Left renal cortex interstitium (tissue), 4 donors: ENCODE measurements around the gene LTBP4. TPM values are rescaled to one million over a fixed set of nuclear protein-coding genes. Genes with fewer than 3 reads are reported as not detected.
"Not testable (repeated sequence)": the region's sequence is repeated elsewhere in the genome, so short reads cannot be mapped to it uniquely, and the experiment has no call there.

Experiments used
- DNase-seq, 4 donors: peaks; one replicate each; pipeline ENCODE4 v3.0.0-alpha.2; 2013; ENCODE audit warnings: low read depth in 4 of 4, low spot score in 2 of 4, missing footprints in 1 of 4
- polyA plus RNA-seq, 4 donors: library from polyadenylated mRNA; unstranded; fragments of 120-200 nt; gene quantifications; one replicate each; pipeline ENCODE4 v1.2.1, GENCODE V29; 2013; ENCODE audit not compliant: insufficient read length in 4 of 4

Gene LTBP4
- polyA plus RNA-seq, 4 donors = 174 to 362 (median 282) TPM

DNA sequence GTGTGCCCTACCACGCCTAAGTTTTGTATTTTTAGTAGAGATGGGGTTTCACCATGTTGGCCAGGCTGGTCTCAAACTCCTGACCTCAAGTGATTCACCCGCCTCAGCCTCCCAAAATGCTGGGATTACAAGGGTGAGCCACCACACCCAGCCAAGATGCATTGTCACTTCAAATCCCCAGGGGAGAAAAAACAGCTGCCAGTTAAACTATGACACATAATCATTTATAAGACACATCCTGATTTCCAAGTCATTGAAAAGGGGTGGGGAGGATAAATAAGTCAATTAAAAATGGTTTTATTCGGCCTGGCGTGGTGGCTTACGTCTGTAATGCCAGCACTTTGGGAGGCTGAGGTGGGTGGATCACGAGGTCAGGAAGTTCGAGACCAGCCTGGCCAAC is 54.5 kb downstream of the LTBP4 start:
- not testable (repeated sequence) for DNase-seq

DNA sequence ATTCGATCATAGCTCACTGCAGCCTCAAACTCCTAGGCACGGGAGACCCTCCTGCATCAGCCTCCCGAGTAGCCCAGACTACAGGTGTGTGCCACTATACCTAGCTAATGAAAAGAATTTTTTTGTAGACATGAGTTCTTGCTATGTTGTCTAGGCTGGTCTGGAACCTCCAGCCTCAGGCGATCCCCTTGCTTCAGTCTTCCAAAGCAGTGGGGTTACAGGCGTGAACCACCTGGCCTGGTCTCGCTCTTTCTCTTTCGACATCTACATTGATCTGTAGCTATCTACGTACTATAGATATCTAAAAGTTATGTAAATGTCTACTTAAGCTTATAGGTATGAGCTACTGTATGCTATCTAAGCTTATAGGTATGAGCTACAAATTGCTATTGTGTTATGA is 56.9 kb downstream of the LTBP4 start:
- DNase-seq = no peak

DNA sequence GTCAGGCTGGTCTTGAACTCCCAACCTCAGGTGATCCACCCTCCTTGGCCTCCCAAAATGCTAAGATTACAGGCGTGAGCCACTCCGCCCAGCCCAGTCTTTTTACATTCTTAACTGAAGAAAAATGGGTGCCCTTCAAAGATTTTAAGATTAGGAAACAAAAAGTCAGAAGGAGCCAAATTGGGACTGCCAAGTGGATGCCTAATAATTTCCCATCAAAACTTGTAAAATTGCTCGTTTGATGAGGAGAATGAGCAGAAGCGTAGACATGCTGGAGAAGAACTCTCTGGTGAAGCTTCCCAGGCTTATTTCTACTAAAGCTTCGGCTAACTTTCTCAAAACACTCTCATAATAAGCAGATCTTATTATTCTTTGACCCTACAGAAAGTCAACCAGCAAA is 57.9 kb downstream of the LTBP4 start:
- no peak for DNase-seq

DNA sequence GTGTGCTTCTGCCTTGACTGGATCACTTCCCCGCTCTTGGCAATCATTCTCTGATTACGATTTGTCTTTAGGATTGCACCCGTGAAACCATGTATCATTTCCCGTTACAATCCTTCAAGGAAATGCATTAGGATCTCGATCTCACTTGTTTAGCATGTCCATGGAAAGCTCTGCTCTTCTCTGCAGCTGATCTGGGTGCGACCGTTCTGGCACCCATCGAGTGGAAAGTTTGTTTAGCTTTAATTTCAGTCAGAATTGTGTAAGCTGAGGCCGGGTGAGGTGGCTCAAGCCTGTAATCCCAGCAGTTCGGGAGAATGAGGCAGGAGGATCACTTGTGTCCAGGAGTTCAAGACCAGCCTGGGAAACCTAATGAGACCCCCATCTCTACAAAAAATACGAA is 58.4 kb downstream of the LTBP4 start:
- DNase-seq = no peak

DNA sequence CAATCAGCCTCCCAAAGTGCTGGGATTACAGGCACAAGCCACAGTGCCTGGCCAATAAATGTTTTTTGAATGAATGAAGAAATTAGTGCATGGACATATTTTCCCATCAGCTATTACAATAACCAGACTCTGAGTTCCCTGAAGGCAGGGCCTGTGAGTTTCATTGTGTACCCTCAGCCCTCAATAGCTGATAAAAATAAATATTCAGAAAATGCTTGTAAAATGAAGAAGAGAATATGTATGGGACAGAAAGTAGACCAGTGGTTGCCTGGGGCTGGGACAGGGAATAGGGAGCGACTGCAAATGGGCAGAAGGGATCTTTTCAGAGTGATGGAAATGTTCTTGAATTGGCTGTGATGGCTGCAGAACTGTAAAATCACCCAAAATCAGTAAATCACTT is 60.4 kb downstream of the LTBP4 start:
- no peak for DNase-seq

DNA sequence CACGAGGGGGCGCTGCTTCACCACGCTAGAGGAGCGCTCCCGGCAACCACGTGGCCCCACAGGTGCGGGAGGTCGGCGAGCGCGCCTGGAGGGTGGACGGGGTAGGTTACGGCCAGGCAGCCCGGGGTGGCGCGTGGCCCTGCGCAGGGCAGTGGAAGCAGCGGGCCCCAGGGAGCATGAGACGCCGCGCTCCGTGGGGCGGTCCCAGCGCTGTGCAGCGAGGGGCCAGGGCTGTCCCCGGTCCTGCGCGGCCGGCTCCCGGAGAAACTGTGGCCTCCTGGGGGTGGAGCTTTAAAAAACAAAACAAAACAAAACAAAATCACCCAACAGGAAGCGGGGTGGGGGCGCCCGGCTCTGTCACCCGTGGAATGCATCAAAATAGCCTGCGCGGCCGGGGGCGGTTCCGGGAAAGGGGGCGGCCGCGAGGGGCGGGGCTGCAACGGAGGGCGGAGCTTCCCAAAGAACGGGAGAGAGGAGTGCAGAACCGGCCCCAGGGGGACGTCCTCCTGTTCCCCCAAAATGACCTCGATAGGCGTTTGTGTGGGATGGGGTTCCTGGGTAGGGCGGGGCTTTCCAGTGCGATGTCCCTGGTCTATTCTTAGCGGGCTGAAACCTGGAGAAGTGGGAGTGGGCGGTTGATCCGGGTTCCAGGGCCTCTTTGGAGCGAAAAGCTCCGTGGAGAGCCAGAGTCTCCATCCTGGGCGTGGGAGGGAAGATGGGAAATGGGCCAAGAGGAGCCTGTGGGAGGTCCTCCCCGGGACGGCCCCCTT is 61.9 kb downstream of the LTBP4 start:
- peak; percentile 75 to 81 (median 80) for DNase-seq

DNA sequence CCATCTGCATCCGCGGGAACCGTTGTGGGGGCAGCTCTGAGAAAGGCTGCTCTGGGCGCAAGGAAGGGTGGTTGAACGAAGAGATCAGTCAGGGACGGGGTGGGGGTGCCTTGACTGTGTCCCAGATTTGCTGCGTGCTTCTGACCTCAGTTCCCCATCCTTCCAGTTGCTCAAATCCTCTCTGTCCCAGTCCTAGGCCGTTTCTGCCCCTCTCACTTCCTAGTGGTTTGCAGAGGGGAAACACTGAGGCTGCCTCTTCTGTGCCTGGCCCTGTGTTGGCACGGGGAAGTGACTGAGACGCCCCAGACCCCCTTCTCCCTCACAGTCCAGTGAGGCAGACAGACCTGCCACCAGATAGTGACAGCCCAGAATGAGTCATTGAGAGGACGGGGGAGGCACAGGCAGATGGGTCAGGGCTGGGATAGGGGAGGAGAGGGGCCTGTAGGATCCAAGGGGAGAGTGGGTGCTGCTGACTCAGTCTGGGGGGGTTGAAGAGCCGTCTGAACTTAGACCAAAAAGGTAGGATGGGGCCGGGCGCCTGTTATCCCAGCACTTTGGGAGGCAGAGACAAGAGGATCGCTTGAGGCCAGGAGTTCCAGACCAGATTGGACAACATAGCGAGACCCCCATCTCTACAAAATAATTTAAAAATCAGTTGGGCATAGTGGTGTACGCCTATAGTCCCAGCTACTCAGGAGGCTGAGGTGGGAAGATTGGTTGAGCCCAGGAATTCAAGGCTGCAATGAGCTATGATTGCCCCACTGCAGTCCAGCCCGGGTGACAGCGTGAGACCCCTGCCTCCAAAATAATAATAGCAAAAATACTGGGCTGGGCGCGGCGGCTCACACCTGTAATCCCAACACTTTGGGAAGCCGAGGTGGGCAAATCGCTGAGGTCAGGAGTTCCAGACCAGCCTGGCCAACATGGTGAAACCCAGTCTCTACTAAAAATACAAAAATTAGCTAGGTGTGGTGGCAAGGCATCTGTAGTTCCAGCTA is 62.8 kb downstream of the LTBP4 start:
- no peak for DNase-seq

DNA sequence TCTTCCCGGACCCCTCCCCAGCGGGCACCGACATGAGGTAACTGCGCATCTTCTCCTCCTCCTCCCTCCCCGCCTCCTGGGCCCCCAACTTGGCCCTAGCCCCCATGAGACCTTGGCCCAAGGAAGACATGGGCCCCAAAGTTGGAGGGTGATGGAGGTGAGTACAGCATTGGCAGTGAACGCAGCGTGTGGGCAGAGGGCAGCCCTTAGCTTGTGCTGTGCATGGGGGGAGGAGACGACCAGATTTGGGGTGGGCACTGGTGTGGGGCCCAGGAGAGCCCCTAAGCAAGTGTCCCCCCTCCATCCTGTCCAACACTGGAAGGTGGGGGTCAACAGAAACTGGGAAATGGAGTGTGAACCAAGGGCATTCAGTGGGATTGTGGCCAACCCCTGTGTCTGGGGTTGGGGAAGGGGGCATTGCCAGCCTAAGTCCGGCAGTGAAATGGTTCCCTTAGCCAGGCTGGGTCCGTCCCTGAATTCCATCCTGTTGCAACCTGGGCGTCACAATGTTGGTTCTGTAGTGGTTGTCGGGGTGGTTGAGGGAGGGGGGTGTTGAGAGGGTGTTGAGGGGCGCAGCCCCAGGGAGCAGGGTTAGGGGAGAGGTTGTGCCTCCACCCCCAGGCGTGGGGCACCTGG is 65.8 kb downstream of the LTBP4 start:
- DNase-seq = no peak

DNA sequence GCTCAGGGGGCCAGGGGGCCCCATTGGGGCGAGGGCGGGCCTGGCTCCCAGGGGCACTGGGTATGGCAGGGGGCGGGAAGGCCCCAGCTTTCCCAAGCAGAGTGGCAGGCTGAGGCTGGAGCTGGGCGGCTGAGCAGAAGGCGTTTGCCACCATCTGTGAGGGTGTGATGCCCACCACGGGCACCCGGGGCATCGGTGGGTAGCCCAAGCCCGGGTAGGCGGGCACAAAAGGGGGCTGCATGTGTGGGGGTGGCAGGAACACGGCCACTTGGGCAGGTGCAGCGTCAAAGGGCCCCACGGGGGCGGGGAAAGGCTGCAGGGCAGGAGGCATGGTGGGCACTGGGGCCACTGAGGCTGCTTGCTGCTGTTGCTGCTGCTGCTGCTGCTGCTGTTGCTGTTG is 66.4 kb downstream of the LTBP4 start:
- no peak for DNase-seq

DNA sequence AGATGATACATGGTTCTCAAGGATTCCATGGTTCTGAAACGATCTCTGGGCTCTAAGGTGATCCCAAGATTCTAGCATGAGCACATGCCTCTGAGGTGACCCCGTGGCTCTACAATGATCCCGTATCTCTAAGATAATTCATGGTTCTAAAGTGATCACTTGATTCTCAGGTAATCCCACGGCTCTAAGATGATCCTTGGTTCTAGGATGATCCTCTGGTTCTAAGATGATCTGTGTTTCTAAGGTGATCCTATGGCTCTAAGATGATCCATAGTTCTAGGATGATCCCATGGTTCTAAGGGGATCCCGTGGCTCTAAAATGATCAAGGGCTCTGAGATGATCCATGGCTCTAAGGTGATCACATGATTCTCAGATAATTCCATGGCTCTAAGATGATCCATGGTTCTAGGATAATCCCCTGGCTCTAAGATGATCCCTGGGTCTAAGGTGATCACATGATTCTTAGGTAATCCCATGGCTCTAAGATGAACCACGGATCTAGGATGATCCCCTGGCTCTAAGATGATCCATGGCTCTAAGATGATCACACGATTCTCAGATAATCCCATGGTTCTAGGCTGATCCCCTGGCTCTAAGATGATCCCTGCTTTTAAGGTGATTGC is 67.9 kb downstream of the LTBP4 start:
- DNase-seq = no peak

DNA sequence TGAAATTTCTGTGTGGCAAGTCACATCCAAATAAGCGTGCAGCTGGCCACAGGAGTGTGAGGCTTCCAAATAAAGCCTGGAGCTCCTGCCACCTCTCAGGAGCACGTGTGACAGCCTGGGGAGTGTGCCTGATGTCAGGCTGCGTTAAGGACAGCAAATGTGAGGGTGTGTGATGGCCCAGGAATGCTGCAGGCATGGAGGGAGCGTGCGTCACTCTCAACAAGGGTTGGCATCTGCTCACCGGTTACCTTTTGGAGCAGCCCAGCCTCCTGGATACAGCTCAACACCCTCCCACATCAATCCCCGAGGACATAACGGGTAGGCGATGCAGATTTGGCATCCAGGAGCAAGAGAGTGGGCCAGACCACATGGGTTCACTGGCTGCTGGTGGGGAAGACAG is 70.2 kb downstream of the LTBP4 start:
- no peak for DNase-seq

DNA sequence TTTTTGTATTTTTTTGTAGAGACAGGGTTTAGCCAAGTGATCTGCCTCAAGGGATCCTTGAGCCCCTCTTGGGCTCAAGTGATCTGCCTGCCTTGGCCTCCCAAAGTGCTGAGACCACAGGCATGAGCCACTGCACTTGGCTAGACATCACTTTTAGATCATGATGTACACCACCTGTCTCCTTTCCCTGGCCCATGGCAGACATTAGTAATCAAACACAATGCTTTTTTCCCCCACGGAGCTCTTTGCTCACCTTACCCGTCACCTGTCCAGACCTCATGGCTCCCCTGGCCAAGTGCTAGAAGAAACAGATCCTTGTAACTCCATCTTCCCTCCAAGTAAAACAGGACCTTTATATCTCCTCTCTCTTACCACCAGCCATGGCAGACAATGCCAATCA is 70.9 kb downstream of the LTBP4 start:
- no peak for DNase-seq

DNA sequence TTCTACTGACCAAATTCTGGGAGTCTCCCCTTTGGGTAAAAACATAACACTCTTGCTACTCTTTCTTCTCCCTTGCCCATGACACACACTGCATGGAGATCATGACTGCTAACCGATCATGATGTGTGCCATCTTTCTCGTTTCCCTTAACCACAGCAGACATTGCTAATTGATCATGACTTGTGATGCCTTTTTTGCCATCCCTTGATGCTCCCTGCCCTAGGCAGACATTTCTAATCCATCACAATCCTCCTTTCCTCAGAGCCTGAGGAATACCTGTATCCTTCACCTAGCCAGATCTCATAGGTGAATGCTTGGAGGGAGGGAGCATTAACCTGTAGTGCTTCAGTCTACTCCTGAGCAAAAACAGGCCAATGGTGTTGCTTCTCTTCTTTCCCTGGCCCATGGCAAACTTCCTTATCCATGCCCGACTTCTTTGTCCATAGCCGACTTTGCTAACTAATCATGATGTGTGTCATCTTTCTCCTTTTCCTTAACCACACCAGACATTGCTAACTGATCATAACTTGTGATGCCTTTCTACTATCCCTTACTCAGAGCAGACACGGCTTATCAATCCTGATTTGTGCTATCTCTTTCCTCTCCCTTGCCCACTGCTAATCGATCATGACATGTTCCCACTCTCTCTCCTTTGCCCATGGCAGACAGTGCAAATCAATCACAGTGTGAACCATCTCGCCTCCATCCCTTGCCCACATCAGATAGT is 71.6 kb downstream of the LTBP4 start:
- DNase-seq = no peak

DNA sequence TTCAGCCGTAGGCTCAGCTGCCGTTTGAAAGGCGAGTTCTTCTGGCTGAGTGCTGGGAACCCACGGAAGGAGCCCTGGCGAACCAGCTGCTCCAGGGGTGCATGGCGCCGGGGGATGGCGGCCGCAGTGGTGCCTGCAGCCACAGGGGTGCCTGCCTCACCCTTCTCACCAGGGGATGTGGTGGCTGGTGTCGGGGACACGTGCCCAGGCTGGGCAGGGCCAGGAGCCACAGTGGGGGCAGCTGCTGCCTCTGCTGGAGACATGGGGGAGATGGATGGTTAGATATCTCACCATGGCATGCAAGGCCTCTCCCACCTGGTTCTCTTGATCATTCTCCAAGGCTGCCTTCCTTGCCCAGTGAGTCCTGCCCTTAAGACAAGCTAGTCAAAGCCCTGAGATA is 72.2 kb downstream of the LTBP4 start:
- DNase-seq = no peak

DNA sequence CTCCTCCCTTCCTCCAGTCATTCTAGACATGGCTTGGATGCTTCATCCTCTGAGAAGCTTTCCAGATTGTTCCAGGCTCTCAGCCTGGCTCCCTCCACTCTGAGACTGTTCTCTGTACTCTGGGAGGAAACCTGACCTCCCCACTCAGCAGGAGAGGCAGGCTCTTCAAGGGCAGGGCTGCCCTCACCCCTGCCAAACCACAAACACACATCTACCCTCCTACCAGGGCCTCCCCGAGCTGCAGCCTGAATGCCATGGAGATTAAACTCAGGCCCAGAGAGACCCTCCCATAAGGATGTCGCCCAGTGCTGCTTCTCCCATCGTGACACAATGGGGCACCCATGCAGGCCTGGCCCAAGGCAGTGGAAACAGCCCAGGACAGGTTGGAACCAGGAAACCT is 73.1 kb downstream of the LTBP4 start:
- DNase-seq = no peak

DNA sequence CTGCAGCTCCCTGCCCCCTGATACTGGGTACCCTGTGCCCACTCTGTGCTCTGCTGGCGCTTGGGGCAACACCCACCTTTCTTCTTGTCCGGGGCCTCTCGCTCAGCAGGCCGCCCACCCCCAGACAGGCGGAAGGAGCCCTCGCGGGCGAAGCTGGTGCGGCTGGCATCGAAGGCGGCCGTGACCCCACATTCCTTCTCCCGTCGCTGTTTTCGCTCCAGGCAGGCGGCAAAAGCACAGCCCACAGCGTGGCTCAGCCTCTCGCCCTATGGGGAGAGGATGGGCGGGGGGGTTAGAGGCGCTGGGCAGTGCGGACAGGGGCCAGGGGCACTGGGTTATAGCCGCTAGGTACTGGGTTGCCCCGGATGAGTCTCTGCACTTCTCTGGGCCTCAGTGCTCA is 76.0 kb downstream of the LTBP4 start:
- DNase-seq = no peak
